ENCODE results near the gene CHRDL2. TPM values are rescaled to one million over a fixed set of nuclear protein-coding genes. Genes with fewer than 3 reads are reported as not detected.

The CHRDL2 gene
- total RNA-seq, result not detected
- not detected for total RNA-seq (2013)

DNA sequence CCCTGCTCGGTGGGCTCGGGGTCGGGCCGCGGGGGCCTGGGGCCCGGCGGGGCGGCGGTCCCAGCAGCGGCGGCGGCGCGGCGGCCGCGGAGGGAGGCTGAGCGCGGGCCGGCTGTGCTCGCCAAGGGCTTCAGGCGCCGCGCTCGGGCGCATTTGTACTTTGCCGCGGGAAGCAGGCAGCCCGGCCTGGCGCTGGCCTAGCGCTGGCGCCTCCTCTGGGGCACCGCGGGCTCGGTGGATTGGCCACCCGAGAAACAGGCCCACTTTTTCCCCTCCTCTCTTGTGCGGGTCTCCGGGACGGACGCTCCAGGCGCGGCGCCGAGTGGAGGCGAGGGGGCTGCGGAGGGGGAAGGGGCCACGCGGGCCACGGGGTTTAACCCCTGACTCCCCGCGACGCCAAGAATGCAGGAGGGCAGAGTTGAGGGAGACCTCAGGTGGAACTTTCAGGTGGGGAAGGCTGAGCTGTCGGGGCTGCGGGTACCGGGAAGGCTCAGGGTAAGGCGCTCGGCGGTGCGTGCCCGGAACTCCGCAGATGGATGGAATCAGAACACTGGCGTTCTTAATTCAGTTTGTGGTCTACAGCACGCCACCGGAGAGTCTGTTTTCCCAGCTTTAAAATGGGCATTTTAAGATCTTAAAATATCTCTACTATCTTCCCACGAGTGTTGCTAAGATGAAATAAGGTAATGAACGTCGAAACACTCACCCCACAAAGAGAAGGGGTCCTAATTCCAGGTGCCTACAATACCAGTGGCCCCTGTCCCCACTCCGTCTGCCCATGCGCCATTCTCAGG lies at the start of gene CHRDL2:
Gene CHRDL2 (minus strand): TSS at position 126 of the 794 bp plus-strand sequence. CDS start 538 bp downstream, outside the sequence.
- Histone ChIP-seq H3K4me1 (ENCODE audit: control insufficient read depth, insufficient read depth, low read length) (peaks cover under 1% of the 10 kb centered on the region), H3K27me3 (ENCODE audit: control insufficient read depth, insufficient read depth, low read length) (peaks cover 23% of the 10 kb centered on the region), H3K27ac (ENCODE audit: low read length) (no peak within 1 kb of the TSS), H3K9me3 (ENCODE audit: control insufficient read depth, insufficient read depth, low read length) (no peaks in the 10 kb centered on the region), H3K36me3 (ENCODE audit: control insufficient read depth, insufficient read depth, low read length) (no peaks in the 10 kb centered on the region), H3K4me3 (ENCODE audit: low read length) (no peak within 1 kb of the TSS)
- H3K36me3 Mint-ChIP-seq, result no peaks in the 10 kb centered on the region
- DNase-seq (no peak), ATAC-seq (no peak)
- no peak within 1 kb of the TSS for H3K4me3 Mint-ChIP-seq
- WGBS (ENCODE audit: insufficient coverage), result 9% methylated on average over 68 of the region's 69 CpGs
- no peak for TF ChIP-seq CTCF (IDR thresholded peaks at IDR 0.05)
- intact Hi-C loops (cut with micrococcal nuclease), result no loop called here
- no peak within 1 kb of the TSS for H3K27ac Mint-ChIP-seq
- H3K4me1 Mint-ChIP-seq, result peaks cover 2 to 5% of the 10 kb centered on the region in 2 donors
- H3K9me3 Mint-ChIP-seq, result no peaks in the 10 kb centered on the region
- peaks cover 56 to 65% of the 10 kb centered on the region in 2 donors for H3K27me3 Mint-ChIP-seq (ENCODE audit: low read depth in 2 of 2)

DNA sequence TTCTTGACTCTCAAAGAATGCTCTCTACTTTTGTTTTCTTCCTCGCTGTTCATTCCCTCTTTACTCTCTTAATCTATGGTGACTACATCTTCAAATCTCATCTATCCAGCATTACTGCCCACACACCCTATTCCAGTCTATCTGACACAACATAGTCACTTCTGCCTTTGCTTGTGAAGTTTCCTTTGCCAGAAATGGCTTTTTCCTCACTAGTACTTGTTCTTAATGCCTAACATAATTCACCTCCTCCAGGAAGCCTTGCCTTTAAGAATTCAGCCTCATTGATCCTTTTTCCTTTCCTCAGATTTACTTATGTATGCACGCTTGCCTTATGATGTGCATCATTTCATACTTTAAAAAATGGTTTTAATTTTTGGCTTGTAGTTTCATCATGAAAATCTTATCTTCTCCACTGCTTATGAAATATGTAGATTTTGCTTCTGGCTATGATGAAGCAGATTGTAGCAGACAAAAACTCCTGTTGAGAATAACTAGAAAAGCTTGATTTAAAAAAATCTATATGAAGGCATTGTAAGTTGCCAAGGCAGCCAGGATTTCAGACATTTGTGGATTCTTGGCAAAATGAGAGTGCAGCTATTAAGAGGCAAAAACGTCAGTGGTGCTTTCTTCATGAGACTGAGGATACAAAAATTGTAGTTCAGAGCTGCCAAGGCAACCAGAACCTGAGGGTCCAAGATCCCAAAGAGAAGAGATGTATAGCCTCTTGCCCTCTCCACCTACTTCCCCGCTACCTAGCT lies 49.2 kb upstream of the CHRDL2 start:
- Mint-ChIP-seq H3K4me3 (no peak overlapping the region), H3K27me3 (ENCODE audit: low read depth in 2 of 2) (no peaks in the 10 kb centered on the region), H3K9me3 (no peaks in the 10 kb centered on the region), H3K27ac (no peak overlapping the region), H3K36me3 (no peaks in the 10 kb centered on the region), H3K4me1 (peaks cover 34 to 39% of the 10 kb centered on the region in 2 donors)
- no peak for TF ChIP-seq CTCF (IDR thresholded peaks at IDR 0.05)
- peaks cover 14% of the 10 kb centered on the region for H3K4me1 ChIP-seq (ENCODE audit: control insufficient read depth, insufficient read depth, low read length)
- H3K36me3 ChIP-seq (ENCODE audit: control insufficient read depth, insufficient read depth, low read length), result no peaks in the 10 kb centered on the region
- H3K27ac ChIP-seq (ENCODE audit: low read length), result no peak overlapping the region
- no peak overlapping the region for H3K4me3 ChIP-seq (ENCODE audit: low read length)
- DNase-seq, result no peak
- ATAC-seq, result no peak
- H3K9me3 ChIP-seq (ENCODE audit: control insufficient read depth, insufficient read depth, low read length), result no peaks in the 10 kb centered on the region
- WGBS (ENCODE audit: insufficient coverage), result 94% methylated on average over 2 of the region's 4 CpGs
- intact Hi-C loops (cut with micrococcal nuclease), result no loop called here
- H3K27me3 ChIP-seq (ENCODE audit: control insufficient read depth, insufficient read depth, low read length), result no peaks in the 10 kb centered on the region

DNA sequence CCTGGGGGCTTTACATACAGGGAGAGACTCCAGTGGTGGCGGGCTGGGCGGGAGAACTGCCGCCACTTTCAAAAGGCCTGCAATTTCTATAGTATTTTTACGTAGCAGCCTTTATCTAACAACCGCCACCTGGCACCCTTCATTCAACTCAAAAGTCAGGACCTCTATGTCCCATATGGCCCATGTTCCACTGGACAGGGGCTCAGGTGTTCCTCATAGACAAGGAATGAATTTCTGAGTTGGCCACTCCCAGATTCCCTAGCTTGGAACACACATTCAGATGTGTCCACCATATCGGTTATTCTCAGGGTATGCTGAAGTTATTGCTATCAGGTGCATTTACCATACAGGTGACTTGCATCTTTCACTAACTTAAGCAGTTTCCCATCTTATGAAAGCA lies 47.4 kb upstream of the CHRDL2 start:
- H3K36me3 ChIP-seq (ENCODE audit: control insufficient read depth, insufficient read depth, low read length), result no peaks in the 10 kb centered on the region
- ATAC-seq (no peak), DNase-seq (no peak)
- Mint-ChIP-seq H3K9me3 (no peaks in the 10 kb centered on the region), H3K4me3 (no peak overlapping the region), H3K27me3 (ENCODE audit: low read depth in 2 of 2) (no peaks in the 10 kb centered on the region), H3K36me3 (no peaks in the 10 kb centered on the region), H3K4me1 (peaks cover 30 to 34% of the 10 kb centered on the region in 2 donors), H3K27ac (no peak overlapping the region)
- H3K27ac ChIP-seq (ENCODE audit: low read length), result no peak overlapping the region
- H3K4me3 ChIP-seq (ENCODE audit: low read length), result no peak overlapping the region
- WGBS (ENCODE audit: insufficient coverage), result over 99% methylated on average over 6 of the region's 6 CpGs
- intact Hi-C loops (cut with micrococcal nuclease), result no loop called here
- TF ChIP-seq CTCF (IDR thresholded peaks at IDR 0.05), result no peak
- no peaks in the 10 kb centered on the region for H3K9me3 ChIP-seq (ENCODE audit: control insufficient read depth, insufficient read depth, low read length)
- H3K4me1 ChIP-seq (ENCODE audit: control insufficient read depth, insufficient read depth, low read length), result peaks cover 6% of the 10 kb centered on the region
- H3K27me3 ChIP-seq (ENCODE audit: control insufficient read depth, insufficient read depth, low read length), result no peaks in the 10 kb centered on the region

Measured in natural killer cell (primary cell).